Measurements from ENCODE around the gene PPP1R2.
"Not testable (repeated sequence)": the region's sequence is repeated elsewhere in the genome, so short reads cannot be mapped to it uniquely, and the experiment has no call there.

Gene PPP1R2

GRCh38 chr3:195542698-195543499, at the start of gene PPP1R2:
PPP1R2 (minus strand) TSS chr3:195543325; CDS start chr3:195543025, 300 bp downstream.
- TF ChIP-seq, protein P1, sequence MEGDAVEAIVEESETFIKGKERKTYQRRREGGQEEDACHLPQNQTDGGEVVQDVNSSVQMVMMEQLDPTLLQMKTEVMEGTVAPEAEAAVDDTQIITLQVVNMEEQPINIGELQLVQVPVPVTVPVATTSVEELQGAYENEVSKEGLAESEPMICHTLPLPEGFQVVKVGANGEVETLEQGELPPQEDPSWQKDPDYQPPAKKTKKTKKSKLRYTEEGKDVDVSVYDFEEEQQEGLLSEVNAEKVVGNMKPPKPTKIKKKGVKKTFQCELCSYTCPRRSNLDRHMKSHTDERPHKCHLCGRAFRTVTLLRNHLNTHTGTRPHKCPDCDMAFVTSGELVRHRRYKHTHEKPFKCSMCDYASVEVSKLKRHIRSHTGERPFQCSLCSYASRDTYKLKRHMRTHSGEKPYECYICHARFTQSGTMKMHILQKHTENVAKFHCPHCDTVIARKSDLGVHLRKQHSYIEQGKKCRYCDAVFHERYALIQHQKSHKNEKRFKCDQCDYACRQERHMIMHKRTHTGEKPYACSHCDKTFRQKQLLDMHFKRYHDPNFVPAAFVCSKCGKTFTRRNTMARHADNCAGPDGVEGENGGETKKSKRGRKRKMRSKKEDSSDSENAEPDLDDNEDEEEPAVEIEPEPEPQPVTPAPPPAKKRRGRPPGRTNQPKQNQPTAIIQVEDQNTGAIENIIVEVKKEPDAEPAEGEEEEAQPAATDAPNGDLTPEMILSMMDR (IDR thresholded peaks at IDR 0.05; ENCODE audit: borderline replicate concordance, insufficient read depth, low read depth, low read length), result no peak
- H3K4me3 ChIP-seq (ENCODE audit: low read depth, low read length), result peak within 1 kb of the TSS; percentile 99

- no peak overlapping the region for H3K4me3 ChIP-seq (ENCODE audit: low read depth, low read length)
- TF ChIP-seq, protein P1 (IDR thresholded peaks at IDR 0.05; ENCODE audit: borderline replicate concordance, insufficient read depth, low read depth, low read length), result no peak
Observed at GRCh38 chr3:195591852-195592251, 48.7 kb upstream of the PPP1R2 start.

DNA sequence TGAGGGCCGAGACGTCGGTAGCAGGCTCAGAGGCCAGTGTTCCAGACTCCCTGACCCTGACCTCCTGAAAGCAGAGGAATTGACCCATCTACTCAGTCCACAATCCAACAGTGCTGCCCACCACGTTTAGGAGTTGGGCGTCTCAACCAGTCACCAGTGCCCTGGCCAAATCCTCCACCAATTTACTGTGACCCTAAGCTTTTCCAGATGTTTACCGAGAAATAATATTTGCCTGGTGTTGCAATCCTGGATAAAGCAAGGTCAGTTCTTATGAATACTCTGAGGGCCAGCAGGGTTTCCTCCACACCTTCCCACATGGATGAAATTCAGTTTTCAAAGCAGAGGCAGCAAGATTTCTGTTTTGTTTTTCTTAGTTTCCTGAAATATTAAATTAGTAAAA, 48.1 kb upstream of the PPP1R2 start:
- TF ChIP-seq, protein P1 (IDR thresholded peaks at IDR 0.05; ENCODE audit: borderline replicate concordance, insufficient read depth, low read depth, low read length), result no peak
- no peak overlapping the region for H3K4me3 ChIP-seq (ENCODE audit: low read depth, low read length)

GRCh38 chr3:195590381-195590780, 47.3 kb upstream of the PPP1R2 start:
- not testable (repeated sequence) for H3K4me3 ChIP-seq (ENCODE audit: low read depth, low read length)

GRCh38 chr3:195589796-195590195, 46.7 kb upstream of the PPP1R2 start:
- H3K4me3 ChIP-seq (ENCODE audit: low read depth, low read length), result not testable (repeated sequence)

DNA sequence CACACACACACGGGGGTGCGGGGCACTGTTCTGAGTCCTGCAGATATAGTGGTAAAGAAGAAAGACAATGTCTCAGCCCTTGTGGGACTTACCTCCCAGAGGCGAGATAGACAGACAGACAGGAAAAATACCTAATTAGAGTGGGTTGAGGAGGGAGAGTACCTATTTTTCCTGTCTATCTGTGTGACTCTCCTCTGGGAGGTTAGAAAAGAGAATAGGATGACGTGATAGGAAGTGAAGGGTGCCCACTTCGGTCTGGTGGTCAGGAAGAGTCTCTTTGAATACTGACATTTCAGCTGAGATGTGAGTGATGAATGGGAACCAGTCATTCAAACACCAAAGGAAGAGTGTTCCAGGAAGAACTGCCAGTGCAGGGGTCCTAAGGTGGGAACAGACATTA, 44.7 kb upstream of the PPP1R2 start:
- H3K4me3 ChIP-seq (ENCODE audit: low read depth, low read length), result no peak overlapping the region
- TF ChIP-seq, protein P1 (IDR thresholded peaks at IDR 0.05; ENCODE audit: borderline replicate concordance, insufficient read depth, low read depth, low read length), result no peak

DNA sequence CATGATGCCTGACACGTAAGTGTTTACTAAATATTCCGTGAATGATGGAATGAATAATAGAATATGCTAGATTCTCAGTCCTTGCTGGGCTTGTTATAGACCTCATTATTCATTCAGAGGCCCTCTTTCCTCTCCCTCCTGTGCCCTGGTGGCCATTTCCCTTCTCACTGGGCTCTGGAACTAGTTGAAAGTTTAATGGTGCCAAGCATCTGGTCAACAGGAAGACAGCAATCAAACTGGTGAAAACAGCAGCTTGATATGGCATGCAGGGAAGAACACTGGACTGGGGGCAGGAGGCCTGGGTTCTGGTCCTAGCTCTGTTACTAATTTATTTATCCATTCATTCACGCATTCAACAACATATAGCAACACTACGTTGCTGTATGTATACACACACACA, 44.3 kb upstream of the PPP1R2 start:
- TF ChIP-seq, protein P1 (IDR thresholded peaks at IDR 0.05; ENCODE audit: borderline replicate concordance, insufficient read depth, low read depth, low read length), result no peak
- no peak overlapping the region for H3K4me3 ChIP-seq (ENCODE audit: low read depth, low read length)

GRCh38 chr3:195584543-195584870, 41.4 kb upstream of the PPP1R2 start:
- TF ChIP-seq, protein P1 (IDR thresholded peaks at IDR 0.05; ENCODE audit: borderline replicate concordance, insufficient read depth, low read depth, low read length), result no peak
- H3K4me3 ChIP-seq (ENCODE audit: low read depth, low read length), result no peak overlapping the region

Data from GM12875 (cell line).